ENCODE results near the gene BCAS2.
A peak's percentile ranks its signal among the peaks of the same experiment; 100 is the strongest.

Gene BCAS2

DNA sequence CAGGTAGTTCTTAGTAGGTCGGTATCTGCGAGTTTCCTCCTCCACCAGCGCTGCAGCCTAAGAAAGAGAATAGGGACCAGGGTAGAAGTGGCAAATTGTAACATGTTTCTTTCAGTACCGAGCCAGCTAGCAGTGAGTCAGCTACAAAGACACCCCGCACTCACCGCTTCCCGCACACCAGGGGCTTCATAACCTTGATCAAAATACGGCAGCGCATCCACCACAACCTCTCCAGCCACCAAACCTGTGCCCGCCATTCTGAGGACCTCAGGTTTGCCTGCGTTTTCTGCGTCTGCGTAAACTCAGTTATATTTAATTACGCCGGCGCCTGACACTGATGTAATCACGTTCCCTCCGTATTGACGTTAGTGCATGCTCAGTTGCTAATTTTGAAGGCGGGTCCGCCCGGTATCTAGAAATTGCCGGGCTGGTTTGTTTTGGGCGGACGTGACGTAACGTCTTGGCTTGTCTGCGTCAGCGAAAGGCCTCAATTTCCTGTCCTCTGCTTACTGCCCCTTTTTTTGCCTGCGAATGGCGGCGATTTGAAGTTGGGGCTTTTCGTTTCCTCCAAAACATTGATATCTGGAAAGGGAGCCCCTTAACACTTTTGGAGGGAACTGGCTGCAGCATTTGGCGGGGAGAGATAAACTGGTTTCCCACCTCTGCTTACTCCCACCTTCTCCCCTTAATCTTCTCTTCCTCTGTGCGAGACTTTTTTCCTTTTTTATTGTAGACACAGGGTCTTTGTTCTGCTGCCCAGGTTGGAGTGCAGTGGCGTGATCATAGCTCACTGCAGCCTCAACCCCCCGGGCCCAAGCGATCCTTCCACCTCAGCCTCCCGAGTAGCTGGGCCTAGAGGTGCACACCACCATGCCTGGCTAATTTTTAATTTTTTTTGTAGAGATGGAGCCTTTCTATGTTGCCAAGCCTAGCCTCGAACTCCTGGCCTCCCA lies at the start of gene BCAS2:
Gene BCAS2, minus strand, starts transcription at position 281 of the 953 bp plus-strand sequence. Its CDS starts 24 bp downstream, at position 257.
- Mint-ChIP-seq H3K4me3 (peak within 1 kb of the TSS; percentile 97), H3K27me3 (no peaks in the 10 kb centered on the region), H3K27ac (peak within 1 kb of the TSS; percentile 97), H3K9me3 (no peaks in the 10 kb centered on the region), H3K4me1 (ENCODE audit: low read depth) (peaks cover 33% of the 10 kb centered on the region), H3K36me3 (ENCODE audit: low read depth) (peaks cover 23% of the 10 kb centered on the region)

DNA sequence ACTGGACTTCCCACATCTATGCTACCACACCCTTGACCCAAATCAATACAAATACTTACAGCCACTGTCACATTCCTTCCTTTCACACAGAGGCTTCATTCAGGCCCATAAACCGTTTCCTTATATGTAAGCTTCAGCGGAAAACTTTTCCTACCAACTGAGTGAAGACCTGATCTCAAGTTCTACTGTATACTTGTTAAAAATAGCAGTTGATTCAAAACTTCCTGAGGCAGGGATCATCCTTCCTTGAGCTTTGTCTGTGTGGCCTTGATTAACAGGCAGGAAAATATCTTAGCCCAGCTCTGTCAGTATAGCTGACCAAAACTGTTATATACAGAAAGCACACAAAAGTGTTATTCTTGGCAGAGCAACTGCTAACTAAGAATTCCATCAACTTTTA lies 45.7 kb upstream of the BCAS2 start:
- Mint-ChIP-seq H3K9me3 (peaks cover 3% of the 10 kb centered on the region), H3K27ac (no peak overlapping the region), H3K36me3 (ENCODE audit: low read depth) (no peaks in the 10 kb centered on the region), H3K4me1 (ENCODE audit: low read depth) (no peaks in the 10 kb centered on the region), H3K4me3 (no peak overlapping the region), H3K27me3 (peaks cover 28% of the 10 kb centered on the region)

DNA sequence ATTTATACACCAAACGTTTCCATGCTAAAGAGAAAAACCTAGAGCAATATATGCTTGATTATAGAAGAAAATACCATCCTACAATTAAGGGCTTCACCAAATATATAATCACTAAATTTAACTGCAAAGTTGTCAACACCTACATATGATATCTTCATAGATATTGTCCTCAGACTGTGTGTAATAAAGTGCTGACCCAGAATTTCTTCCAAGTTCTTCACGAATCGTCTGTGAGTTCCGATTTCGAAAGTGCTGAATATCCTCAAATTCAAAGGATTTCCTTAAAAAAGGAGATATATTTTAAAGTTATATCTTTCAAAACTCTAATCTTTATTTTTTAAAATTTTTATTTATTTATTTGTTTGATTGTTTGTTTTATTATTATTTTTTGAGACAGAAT lies 41.9 kb upstream of the BCAS2 start:
- Mint-ChIP-seq H3K9me3 (no peaks in the 10 kb centered on the region), H3K27ac (no peak overlapping the region), H3K4me1 (ENCODE audit: low read depth) (no peaks in the 10 kb centered on the region), H3K36me3 (ENCODE audit: low read depth) (no peaks in the 10 kb centered on the region), H3K27me3 (peaks cover 13% of the 10 kb centered on the region), H3K4me3 (no peak overlapping the region)

DNA sequence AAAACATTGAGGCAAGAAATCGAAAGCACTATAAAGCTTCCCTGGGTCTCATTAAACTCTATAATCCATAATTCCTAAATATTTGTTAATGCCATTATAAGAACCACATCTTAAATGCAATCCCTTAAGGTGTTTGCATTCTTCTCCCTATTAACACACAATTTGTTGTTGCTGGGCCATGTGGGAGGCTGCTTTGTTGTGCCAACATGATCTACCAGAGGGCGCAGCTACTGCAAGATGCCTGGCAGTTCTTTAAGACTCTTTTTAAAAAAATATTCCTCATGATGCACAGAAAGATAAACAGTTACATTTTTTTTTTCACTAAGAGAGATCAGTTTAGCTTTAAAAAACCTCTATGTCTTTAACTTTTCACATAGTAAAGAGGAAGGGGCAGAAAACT lies 39.0 kb upstream of the BCAS2 start:
- no peaks in the 10 kb centered on the region for H3K4me1 Mint-ChIP-seq (ENCODE audit: low read depth)
- no peak overlapping the region for H3K4me3 Mint-ChIP-seq
- H3K27me3 Mint-ChIP-seq, result peaks cover 11% of the 10 kb centered on the region
- H3K36me3 Mint-ChIP-seq (ENCODE audit: low read depth), result no peaks in the 10 kb centered on the region
- no peak overlapping the region for H3K27ac Mint-ChIP-seq
- H3K9me3 Mint-ChIP-seq, result no peaks in the 10 kb centered on the region

DNA sequence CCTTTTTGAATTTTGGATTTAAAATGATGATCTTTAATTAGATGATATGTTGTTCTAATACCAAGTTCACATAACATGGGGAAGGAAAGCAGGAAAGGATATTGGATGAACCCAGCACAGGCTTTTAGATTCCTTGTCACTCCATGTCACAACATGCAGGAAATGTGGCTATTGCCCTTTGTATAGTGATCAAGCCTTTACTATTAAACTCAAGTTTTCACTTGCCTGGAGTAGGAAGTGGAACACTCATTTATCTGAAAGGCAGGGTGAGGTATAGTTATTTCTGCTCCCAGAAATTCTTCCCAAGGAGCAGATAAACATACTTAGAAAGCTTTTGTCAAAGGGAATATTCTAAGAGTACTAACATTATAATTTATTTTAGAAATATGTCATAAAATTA lies 37.2 kb upstream of the BCAS2 start:
- Mint-ChIP-seq H3K36me3 (ENCODE audit: low read depth) (no peaks in the 10 kb centered on the region), H3K4me3 (no peak overlapping the region), H3K4me1 (ENCODE audit: low read depth) (no peaks in the 10 kb centered on the region), H3K27ac (no peak overlapping the region), H3K9me3 (no peaks in the 10 kb centered on the region), H3K27me3 (peaks cover 9% of the 10 kb centered on the region)

DNA sequence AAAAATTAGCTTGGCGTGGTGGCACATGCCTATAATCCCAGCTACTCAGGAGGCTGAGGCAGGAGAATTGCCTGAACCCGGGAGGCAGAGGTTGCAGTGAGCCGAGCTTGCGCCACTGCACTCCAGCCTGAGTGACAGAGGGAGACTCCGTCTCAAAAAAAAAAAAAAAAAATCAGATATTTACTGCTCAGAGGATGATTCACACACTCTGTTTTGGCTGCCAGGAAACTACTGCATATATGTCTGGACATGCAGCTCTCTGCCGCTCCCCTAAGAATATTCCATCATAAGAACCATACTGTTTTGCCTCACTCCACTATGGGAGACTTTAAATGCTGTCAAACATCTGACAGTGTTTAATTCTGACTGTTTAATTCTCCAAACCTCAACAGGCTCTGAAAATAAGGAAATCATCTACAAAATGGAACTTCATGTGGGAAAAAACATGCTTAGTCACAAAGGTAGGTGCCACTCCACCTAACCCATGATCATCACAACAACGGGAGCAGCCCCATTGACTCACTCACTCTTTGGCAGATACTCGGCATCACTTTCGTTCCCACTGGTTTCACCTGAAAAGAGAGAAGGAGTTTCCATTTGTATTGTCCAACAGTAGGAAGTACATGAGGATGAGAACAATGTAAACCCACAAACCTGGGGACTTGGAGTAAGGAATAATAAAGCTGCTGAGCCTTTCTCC lies 29.3 kb upstream of the BCAS2 start:
- H3K27me3 Mint-ChIP-seq, result peaks cover 10% of the 10 kb centered on the region
- H3K36me3 Mint-ChIP-seq (ENCODE audit: low read depth), result no peaks in the 10 kb centered on the region
- no peak overlapping the region for H3K27ac Mint-ChIP-seq
- H3K4me3 Mint-ChIP-seq, result no peak overlapping the region
- no peaks in the 10 kb centered on the region for H3K9me3 Mint-ChIP-seq
- no peaks in the 10 kb centered on the region for H3K4me1 Mint-ChIP-seq (ENCODE audit: low read depth)

DNA sequence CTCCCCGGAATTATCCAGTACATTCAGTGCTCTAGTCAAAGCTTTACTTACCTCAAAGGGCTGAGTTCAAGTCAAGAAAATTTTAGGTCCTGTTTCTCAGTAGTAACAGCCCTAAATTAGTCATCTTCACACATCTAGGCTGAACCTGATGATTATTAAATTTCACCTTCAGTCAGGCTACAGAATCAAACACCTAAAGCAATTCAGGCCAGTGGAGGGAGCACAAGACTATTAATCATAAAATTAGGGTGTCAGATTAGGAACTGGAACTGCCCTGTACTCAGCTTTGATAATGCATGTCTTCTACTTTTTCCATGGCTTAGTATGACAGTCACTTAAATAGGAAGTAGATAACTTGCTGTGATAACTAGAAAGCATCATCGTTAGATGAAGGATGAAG lies 28.4 kb upstream of the BCAS2 start:
- no peaks in the 10 kb centered on the region for H3K4me1 Mint-ChIP-seq (ENCODE audit: low read depth)
- no peak overlapping the region for H3K4me3 Mint-ChIP-seq
- peaks cover 7% of the 10 kb centered on the region for H3K27me3 Mint-ChIP-seq
- H3K36me3 Mint-ChIP-seq (ENCODE audit: low read depth), result no peaks in the 10 kb centered on the region
- no peaks in the 10 kb centered on the region for H3K9me3 Mint-ChIP-seq
- no peak overlapping the region for H3K27ac Mint-ChIP-seq

DNA sequence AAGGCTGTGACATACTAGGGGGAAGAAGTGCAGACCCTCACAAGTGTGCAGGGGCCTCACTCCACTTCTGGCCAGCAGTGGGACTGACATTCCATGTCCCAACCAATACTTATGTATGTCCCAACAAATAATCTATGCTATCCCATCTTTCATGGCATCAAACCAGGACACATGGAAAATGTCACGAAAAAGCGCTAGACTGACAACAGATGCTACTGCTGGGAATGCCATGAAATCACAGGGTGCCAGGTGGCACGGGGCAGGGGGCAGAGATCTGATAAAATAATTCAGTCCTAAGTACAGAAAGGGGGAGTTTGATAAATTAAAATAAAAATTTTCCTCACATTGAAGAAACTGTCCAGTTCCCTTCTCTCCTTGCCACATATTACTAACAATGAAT lies 27.6 kb upstream of the BCAS2 start:
- no peak overlapping the region for H3K27ac Mint-ChIP-seq
- H3K36me3 Mint-ChIP-seq (ENCODE audit: low read depth), result no peaks in the 10 kb centered on the region
- H3K4me1 Mint-ChIP-seq (ENCODE audit: low read depth), result no peaks in the 10 kb centered on the region
- no peak overlapping the region for H3K4me3 Mint-ChIP-seq
- no peaks in the 10 kb centered on the region for H3K9me3 Mint-ChIP-seq
- H3K27me3 Mint-ChIP-seq, result peaks cover 7% of the 10 kb centered on the region

DNA sequence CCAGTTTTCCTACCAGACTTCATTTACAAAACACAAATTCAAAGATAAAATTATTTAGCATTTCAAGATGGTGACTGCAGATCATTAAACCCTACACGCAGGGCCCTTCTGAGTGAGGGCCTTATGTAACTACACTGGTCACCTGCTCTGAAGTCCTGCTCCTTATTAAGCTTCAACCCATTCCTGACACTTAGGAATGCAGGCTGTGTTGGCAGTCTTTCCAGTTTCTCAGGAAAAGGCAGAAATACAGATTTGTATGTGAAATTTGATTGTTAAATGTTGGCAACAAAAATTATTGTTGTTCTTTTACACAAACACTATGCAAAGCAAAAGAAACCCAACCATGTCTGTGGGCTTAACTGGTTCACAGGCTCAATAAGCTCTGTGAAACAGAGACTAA lies 25.8 kb upstream of the BCAS2 start:
- Mint-ChIP-seq H3K27me3 (no peaks in the 10 kb centered on the region), H3K27ac (no peak overlapping the region), H3K4me1 (ENCODE audit: low read depth) (no peaks in the 10 kb centered on the region), H3K36me3 (ENCODE audit: low read depth) (no peaks in the 10 kb centered on the region), H3K4me3 (no peak overlapping the region), H3K9me3 (no peaks in the 10 kb centered on the region)

DNA sequence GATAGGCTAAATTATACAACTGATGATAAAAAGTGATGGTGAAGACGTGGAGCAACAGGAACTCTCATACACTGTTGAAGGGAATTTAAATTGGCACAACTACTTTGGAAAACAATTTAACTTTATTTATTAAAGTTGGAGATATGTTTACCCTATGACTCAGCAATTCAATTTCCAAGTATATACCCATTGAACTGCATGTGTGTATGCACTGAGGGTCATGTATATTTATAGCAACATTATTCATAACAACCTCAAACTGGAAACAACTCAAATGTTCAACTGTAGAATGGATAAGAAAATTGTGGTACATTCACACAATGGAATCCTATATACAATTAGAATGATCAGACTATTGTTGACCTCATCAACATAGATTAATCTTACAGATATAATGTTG lies 16.5 kb upstream of the BCAS2 start:
- no peaks in the 10 kb centered on the region for H3K4me1 Mint-ChIP-seq (ENCODE audit: low read depth)
- no peak overlapping the region for H3K4me3 Mint-ChIP-seq
- no peaks in the 10 kb centered on the region for H3K36me3 Mint-ChIP-seq (ENCODE audit: low read depth)
- H3K9me3 Mint-ChIP-seq, result no peaks in the 10 kb centered on the region
- H3K27me3 Mint-ChIP-seq, result peaks cover 7% of the 10 kb centered on the region
- H3K27ac Mint-ChIP-seq, result no peak overlapping the region

DNA sequence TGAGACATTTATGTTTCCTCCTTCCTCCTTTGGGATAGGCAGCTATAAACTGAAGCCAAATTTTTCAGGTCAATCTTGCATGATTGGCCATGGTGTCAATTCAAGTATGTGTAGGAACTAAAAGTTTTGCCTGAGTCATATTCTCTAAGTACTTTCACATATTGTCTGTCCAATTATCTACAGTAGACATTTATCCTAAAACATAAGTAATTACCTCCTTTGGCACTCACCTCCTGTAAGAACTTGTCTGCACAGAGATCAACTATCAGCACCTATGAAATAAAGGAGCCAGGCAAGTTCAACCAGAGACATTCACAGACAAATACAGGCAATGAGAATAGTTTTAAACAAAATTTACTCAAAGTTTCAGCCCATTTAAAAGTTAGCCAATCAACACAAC lies 14.2 kb upstream of the BCAS2 start:
- H3K9me3 Mint-ChIP-seq, result no peaks in the 10 kb centered on the region
- H3K27ac Mint-ChIP-seq, result no peak overlapping the region
- no peak overlapping the region for H3K4me3 Mint-ChIP-seq
- H3K4me1 Mint-ChIP-seq (ENCODE audit: low read depth), result no peaks in the 10 kb centered on the region
- peaks cover 14% of the 10 kb centered on the region for H3K27me3 Mint-ChIP-seq
- no peaks in the 10 kb centered on the region for H3K36me3 Mint-ChIP-seq (ENCODE audit: low read depth)

DNA sequence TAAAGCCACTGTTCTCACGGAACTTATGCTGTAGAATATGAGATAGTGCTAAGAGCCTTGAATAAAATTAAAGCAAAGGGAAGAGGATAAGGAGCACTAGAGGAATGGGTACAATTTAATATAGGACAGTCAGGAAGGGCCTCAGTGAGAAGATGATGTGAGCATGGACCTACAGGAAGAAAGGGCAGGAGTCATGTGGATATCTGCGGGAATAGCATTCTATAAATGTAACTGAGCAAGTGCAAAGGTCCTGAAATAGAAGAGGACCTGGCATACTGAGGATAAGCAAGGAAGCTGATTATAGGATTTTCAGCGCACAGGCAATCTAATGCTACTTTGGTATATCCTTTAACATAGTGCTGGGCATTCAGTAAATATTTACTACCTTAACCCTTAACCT lies 12.6 kb upstream of the BCAS2 start:
- no peaks in the 10 kb centered on the region for H3K9me3 Mint-ChIP-seq
- no peak overlapping the region for H3K4me3 Mint-ChIP-seq
- H3K27me3 Mint-ChIP-seq, result peaks cover 17% of the 10 kb centered on the region
- no peak overlapping the region for H3K27ac Mint-ChIP-seq
- no peaks in the 10 kb centered on the region for H3K4me1 Mint-ChIP-seq (ENCODE audit: low read depth)
- no peaks in the 10 kb centered on the region for H3K36me3 Mint-ChIP-seq (ENCODE audit: low read depth)

DNA sequence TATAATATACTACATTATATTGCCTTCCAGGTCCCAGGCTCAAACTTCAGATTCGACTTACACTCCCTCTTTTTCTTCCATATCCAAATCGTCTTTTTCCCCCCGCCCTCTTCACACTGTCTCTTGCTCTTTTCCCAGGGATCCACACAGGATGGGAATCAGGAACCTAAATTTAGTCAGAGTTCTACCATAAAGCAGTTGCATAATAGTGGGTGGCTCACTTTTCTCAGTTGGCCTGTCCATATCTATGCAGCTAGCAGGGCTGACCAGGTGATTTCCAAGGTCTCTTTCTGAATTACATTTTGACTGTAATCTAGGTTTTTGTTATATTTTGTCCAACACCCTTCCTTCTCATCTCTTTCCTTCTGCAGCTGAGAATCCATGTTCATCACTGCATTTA lies 7.7 kb upstream of the BCAS2 start:
- Mint-ChIP-seq H3K27me3 (peaks cover 21% of the 10 kb centered on the region), H3K36me3 (ENCODE audit: low read depth) (no peaks in the 10 kb centered on the region), H3K9me3 (no peaks in the 10 kb centered on the region), H3K27ac (no peak overlapping the region), H3K4me1 (ENCODE audit: low read depth) (no peaks in the 10 kb centered on the region), H3K4me3 (no peak overlapping the region)

DNA sequence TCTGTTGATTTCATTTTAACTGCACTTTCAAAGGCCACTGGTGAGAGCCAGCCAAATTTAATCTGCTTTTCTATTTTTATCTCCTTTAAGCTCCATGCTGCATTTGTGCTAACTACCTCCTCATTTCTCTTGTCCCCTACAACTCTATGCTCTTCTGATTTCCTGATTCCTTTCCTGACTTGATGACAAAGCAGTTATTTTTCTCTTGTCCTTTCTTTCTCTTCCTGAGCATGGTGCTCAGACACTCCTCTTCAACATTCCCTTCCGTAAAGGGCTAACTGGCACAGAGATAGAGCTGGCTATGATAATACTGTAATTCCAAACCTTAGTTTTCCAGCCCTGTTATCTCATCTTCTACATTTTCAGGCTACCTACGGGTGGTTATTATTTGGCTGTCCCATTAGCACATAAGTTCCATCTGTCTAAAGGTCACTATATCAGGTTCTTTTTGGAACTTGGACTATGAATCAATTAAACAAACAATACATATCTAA lies 6.8 kb upstream of the BCAS2 start:
- Mint-ChIP-seq H3K36me3 (ENCODE audit: low read depth) (no peaks in the 10 kb centered on the region), H3K27ac (no peak overlapping the region), H3K27me3 (peaks cover 16% of the 10 kb centered on the region), H3K4me1 (ENCODE audit: low read depth) (no peaks in the 10 kb centered on the region), H3K9me3 (no peaks in the 10 kb centered on the region), H3K4me3 (no peak overlapping the region)

DNA sequence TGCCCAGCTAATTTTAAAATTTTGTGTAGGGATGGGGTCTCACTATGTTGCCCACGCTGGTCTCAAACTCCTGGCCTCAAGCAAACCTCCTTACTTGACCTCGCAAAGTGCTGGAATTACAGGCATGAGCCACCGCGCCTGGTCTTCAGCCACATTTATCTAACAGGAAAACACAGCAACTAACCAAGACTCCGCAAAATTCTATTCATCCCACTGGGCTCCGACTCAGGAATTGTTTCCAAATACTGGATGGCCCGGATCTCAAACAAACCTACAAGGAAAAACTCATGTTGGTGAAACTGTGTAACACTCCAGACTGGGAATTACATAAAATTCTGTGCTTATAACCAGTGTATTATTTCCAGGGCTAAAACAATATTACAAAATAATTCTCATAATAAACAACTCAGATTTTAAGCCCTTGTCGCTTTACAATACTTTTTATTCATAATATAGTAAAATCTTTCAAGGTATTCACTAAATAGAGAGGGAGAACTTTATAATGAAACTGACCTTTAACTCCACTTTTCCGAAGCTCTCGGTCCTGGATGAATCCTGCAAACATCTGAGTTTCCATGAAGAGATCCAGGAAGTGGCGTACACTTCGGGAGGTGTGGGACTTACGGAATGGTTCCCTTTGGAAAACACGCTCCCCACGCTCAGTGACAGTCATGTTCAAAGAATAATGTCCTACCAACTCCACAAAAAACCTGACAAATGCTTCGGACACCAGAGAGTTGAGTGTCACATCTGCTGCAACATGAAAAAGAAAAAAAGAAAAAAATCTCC lies 6.0 kb upstream of the BCAS2 start:
- Mint-ChIP-seq H3K36me3 (ENCODE audit: low read depth) (no peaks in the 10 kb centered on the region), H3K27me3 (peaks cover 12% of the 10 kb centered on the region), H3K9me3 (no peaks in the 10 kb centered on the region), H3K27ac (no peak overlapping the region), H3K4me1 (ENCODE audit: low read depth) (peaks cover 2% of the 10 kb centered on the region), H3K4me3 (no peak overlapping the region)

Measured in stimulated activated naive CD8-positive, alpha-beta T cell treated with anti-CD3 and anti-CD28 coated beads, Interleukin-15, Interleukin-2, amounts not matched to agents 100 ng/mL and 50 ng/mL, for 24 hours (primary cell).